ENCODE measurements around the gene ORC2.
"Not testable (repeated sequence)": the region's sequence is repeated elsewhere in the genome, so short reads cannot be mapped to it uniquely, and the experiment has no call there.

Gene ORC2

DNA sequence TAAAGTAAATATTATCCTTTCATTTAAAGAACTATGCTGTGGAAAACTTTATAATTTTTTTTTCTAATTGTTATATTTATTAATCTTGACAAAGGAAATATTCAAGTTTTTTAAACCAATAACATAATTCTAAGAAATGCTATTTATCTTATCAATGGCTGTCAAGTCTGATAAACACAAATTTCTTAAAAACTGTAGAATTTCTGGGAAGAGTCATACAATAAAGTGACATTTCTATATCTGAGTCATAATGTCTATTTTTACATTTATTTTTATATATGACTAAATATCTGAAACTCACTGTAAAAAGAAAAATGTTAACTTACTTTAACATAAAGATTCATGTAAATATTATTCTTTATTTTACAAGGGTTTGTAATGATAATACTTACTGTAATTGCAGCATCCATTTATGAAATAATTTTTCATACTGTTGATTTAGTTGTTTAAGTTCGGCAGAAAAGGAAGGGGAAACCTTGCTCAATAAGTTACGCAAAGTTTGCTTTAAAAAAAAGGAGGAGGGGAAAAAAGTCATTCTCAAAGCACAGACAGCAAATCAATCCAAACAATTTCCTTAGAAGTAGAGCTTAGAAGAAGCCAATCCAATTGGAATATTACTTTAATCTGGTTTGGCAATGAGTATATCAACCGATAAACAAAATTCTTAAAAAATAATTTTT, 32.4 kb downstream of the ORC2 start:
- Histone ChIP-seq H3K9ac (ENCODE audit: low read depth, low read length) (no peak overlapping the region), H3K4me1 (ENCODE audit: control insufficient read depth, insufficient read depth, low read length) (no peaks in the 10 kb centered on the region), H3K4me2 (ENCODE audit: low read length) (no peak overlapping the region), H3K9me3 (replicated peaks; ENCODE audit: low read length) (no peaks in the 10 kb centered on the region), H3K4me3 (ENCODE audit: low read length) (no peak overlapping the region), H3K36me3 (ENCODE audit: insufficient read depth, low read length) (peaks cover 22% of the 10 kb centered on the region), H3K27me3 (ENCODE audit: control insufficient read depth, insufficient read depth, low read length) (no peaks in the 10 kb centered on the region)

DNA sequence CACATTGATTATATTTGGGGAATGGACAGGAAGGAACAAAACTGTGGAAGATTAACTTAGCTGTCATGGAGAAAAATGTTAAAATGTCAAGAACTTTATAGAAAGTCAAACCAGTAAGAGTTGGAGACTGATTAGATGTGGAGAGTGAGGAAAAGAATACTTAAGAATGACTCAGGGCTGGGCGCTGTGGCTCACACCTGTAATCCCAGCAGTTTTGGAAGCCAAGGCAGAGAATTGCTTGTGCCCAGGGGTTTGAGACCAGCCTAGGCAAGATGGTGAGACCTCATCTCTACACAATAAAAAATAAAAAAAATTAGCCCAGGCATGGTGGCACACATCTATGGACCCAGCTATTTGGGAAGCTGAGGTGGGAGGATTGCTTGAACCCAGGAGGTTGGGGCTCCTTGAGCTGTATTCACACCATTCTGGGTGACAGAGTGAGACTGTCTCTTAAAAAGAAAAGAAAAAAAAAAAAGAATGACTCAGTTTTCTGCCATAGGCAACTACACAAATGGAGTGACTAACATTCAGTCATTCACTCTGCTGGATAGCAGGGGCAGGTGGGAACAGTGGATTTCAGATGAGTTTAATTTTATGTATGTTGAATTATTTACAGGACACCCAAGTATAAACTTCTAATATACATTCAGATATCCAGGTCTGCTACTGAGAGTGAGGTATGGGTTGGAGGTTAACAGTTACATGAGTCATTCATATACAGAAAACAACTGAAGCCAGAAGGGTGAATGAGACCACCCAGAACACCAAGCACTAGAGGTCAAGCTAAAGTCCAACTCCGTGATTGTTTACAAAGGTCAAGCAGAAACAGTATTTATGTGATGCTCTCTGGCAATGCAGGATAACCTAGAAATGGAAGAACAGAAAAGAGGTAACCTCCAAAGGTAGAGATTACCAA, 33.9 kb downstream of the ORC2 start:
- no peaks in the 10 kb centered on the region for H3K9me3 ChIP-seq (replicated peaks; ENCODE audit: low read length)
- H3K4me1 ChIP-seq (ENCODE audit: control insufficient read depth, insufficient read depth, low read length): no peaks in the 10 kb centered on the region
- no peak overlapping the region for H3K4me3 ChIP-seq (ENCODE audit: low read length)
- no peak overlapping the region for H3K9ac ChIP-seq (ENCODE audit: low read depth, low read length)
- H3K4me2 ChIP-seq (ENCODE audit: low read length): no peak overlapping the region
- H3K36me3 ChIP-seq (ENCODE audit: insufficient read depth, low read length): peaks cover 15% of the 10 kb centered on the region
- H3K27me3 ChIP-seq (ENCODE audit: control insufficient read depth, insufficient read depth, low read length): no peaks in the 10 kb centered on the region

- H3K9ac ChIP-seq (ENCODE audit: low read depth, low read length): no peak overlapping the region
- peaks cover 37% of the 10 kb centered on the region for H3K36me3 ChIP-seq (ENCODE audit: insufficient read depth, low read length)
- H3K4me3 ChIP-seq (ENCODE audit: low read length): no peak overlapping the region
Observed at GRCh38 chr2:200922439-200922838, 41.0 kb downstream of the ORC2 start.

GRCh38 chr2:200913654-200914053, 49.8 kb downstream of the ORC2 start:
- Histone ChIP-seq H3K27me3 (ENCODE audit: control insufficient read depth, insufficient read depth, low read length) (no peaks in the 10 kb centered on the region), H3K36me3 (ENCODE audit: insufficient read depth, low read length) (peaks cover 52% of the 10 kb centered on the region), H3K4me1 (ENCODE audit: control insufficient read depth, insufficient read depth, low read length) (peaks cover 8% of the 10 kb centered on the region), H3K4me2 (ENCODE audit: low read length) (peak overlapping the region; percentile 48), H3K9ac (ENCODE audit: low read depth, low read length) (peak overlapping the region; percentile 12), H3K4me3 (ENCODE audit: low read length) (no peak overlapping the region), H3K9me3 (replicated peaks; ENCODE audit: low read length) (no peaks in the 10 kb centered on the region)

More at GRCh38 chr2:200922439-200922838, 41.0 kb downstream of the ORC2 start:
- no peaks in the 10 kb centered on the region for H3K27me3 ChIP-seq (ENCODE audit: control insufficient read depth, insufficient read depth, low read length)
- no peaks in the 10 kb centered on the region for H3K9me3 ChIP-seq (replicated peaks; ENCODE audit: low read length)
- no peak overlapping the region for H3K4me2 ChIP-seq (ENCODE audit: low read length)
- no peaks in the 10 kb centered on the region for H3K4me1 ChIP-seq (ENCODE audit: control insufficient read depth, insufficient read depth, low read length)

GRCh38 chr2:200909958-200910357, 53.5 kb downstream of the ORC2 start:
- Histone ChIP-seq H3K9ac (ENCODE audit: low read depth, low read length) (no peak overlapping the region), H3K4me2 (ENCODE audit: low read length) (no peak overlapping the region), H3K4me1 (ENCODE audit: control insufficient read depth, insufficient read depth, low read length) (peaks cover 8% of the 10 kb centered on the region), H3K36me3 (ENCODE audit: insufficient read depth, low read length) (peaks cover 47% of the 10 kb centered on the region), H3K27me3 (ENCODE audit: control insufficient read depth, insufficient read depth, low read length) (no peaks in the 10 kb centered on the region), H3K4me3 (ENCODE audit: low read length) (no peak overlapping the region), H3K9me3 (replicated peaks; ENCODE audit: low read length) (no peaks in the 10 kb centered on the region)

DNA sequence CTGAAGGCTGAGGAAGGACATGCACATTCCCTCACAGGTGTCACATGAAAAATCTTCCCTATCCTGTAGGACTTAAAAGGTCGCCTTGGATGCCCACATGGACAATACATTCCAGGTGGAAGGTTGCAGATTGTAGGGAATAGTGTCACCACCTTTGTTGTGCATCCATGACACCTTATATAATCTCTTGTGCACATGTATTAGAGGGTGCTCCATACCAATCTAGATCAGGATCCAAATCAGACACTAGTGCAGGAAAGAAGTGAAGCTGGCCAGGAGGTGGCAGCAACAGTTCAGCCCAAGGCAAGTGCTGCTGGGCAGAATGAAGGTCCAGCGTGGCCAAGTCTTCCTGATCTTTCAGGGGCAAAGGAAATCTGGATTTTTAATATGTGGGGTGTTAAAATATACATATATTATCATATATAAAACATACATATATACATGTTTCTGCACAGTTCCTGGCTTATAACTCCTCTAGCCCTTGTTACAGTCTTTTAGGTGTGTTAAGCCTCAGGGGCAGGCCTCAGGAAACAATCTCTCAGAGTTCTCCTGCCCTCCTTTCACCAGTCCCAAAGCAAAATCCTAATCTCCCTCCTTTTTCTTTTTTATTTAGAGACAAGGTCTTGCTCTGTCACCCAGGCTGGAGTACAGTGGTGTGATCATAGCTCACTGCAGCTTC, 57.7 kb downstream of the ORC2 start:
- H3K9me3 ChIP-seq (replicated peaks; ENCODE audit: low read length): no peaks in the 10 kb centered on the region
- H3K4me1 ChIP-seq (ENCODE audit: control insufficient read depth, insufficient read depth, low read length): no peaks in the 10 kb centered on the region
- H3K36me3 ChIP-seq (ENCODE audit: insufficient read depth, low read length): peaks cover 37% of the 10 kb centered on the region

DNA sequence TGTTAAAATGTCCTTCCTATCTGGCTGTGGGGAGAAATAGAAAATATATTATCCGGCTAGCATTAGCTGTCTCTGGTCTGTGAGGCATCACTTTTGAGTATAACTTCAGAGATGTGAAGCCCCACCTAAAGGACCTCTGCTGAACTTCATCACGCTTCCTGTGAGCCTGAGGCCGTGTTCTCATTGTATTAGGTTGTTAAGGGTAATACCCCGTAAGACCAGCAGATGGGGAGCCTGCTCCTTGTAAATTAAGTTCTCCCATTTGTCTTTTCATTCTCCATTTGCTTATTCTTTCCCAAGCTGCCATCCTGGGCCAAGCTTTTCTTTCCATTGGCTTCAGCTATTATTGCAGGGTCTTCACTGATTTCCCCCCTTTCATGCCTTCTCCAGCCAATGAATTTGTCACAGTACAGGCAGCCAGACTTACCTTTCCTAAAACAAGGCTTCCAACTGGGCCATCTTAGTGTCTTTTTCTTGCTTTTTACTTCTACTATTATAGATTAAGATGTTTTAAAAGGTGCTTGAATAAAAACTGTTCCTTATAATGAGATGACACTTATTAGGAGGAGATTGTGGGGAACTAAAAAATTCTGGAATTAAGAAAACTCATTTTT, 61.9 kb downstream of the ORC2 start:
- no peak overlapping the region for H3K9ac ChIP-seq (ENCODE audit: low read depth, low read length)
- H3K4me3 ChIP-seq (ENCODE audit: low read length): no peak overlapping the region
- peaks cover 46% of the 10 kb centered on the region for H3K36me3 ChIP-seq (ENCODE audit: insufficient read depth, low read length)
- no peaks in the 10 kb centered on the region for H3K4me1 ChIP-seq (ENCODE audit: control insufficient read depth, insufficient read depth, low read length)
- no peaks in the 10 kb centered on the region for H3K9me3 ChIP-seq (replicated peaks; ENCODE audit: low read length)
- H3K4me2 ChIP-seq (ENCODE audit: low read length): no peak overlapping the region
- no peaks in the 10 kb centered on the region for H3K27me3 ChIP-seq (ENCODE audit: control insufficient read depth, insufficient read depth, low read length)

More for the DNA sequence above, 57.7 kb downstream of the ORC2 start:
- no peak overlapping the region for H3K9ac ChIP-seq (ENCODE audit: low read depth, low read length)
- H3K27me3 ChIP-seq (ENCODE audit: control insufficient read depth, insufficient read depth, low read length): no peaks in the 10 kb centered on the region
- H3K4me3 ChIP-seq (ENCODE audit: low read length): no peak overlapping the region
- no peak overlapping the region for H3K4me2 ChIP-seq (ENCODE audit: low read length)

DNA sequence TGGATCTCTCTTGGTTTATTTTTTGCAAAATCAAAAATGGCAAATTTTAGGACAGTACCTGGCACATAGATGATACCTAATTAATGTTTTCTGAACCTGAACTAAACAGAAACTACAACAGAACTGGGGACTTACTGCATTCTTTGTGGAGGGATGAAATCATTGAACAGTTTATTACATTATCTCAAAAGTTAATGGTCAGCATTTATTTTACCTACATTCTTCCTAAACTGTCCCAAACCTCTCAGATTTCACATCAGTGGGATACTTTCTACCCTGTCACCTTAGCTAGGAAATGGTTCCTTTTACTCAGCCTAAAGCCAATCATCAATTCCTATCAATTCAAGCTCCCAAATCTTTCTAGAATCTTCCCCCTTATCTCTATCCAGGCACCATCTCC, 64.0 kb downstream of the ORC2 start:
- Histone ChIP-seq H3K4me1 (ENCODE audit: control insufficient read depth, insufficient read depth, low read length) (no peaks in the 10 kb centered on the region), H3K9ac (ENCODE audit: low read depth, low read length) (no peak overlapping the region), H3K9me3 (replicated peaks; ENCODE audit: low read length) (no peaks in the 10 kb centered on the region), H3K27me3 (ENCODE audit: control insufficient read depth, insufficient read depth, low read length) (no peaks in the 10 kb centered on the region), H3K36me3 (ENCODE audit: insufficient read depth, low read length) (peaks cover 50% of the 10 kb centered on the region), H3K4me2 (ENCODE audit: low read length) (no peak overlapping the region), H3K4me3 (ENCODE audit: low read length) (no peak overlapping the region)

DNA sequence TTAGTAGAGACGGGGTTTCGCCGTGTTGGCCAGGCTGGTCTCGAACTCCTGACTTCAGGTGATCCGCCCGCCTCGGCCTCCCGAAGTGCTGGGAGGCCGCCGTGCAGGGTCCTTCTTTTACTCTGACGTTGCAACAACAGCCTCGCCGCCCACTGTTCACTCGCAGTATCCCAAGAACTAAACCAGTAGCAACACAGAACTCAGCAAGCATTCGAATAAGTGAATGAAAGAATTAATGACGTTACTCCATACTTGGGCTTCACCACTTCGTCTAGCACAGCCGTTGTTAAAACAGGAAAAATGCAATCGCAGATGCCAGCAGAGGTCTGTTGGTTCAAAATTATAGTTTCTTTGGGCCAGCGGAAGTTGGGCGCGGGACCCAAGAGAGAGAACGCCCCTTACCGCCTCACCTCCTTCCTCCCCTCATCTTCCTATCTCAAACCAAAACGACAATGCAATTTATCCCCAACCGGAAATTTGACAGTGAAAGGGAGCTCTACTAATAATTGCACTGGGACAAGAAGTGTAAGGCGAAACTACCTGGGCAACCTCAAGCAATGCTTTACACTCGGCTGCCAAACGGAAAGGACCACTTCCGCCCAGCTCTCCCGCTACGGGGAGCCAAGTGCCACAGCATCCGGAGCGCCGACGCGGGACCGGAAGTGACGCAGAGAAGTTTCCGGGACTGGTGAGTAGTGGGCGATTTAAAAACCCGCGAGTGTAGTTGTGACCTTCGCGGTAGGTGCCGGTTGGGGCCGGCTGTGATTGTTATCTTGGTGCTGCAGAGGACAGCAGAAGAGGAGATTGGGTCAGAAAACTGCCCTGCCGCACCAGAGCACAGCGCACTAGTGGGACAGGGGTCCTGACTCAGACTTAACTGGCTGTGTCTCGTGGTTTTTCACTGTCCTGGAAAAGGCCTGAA, 74.5 kb downstream of the ORC2 start, which contains the start of the genes NIF3L1 and PPIL3:
NIF3L1 (plus strand) TSS at position 668 of the 922 bp plus-strand sequence. CDS start 2,573 bp downstream, outside the sequence.
PPIL3 (minus strand) TSS at position 374 of the 922 bp plus-strand sequence. CDS start 1,462 bp downstream, outside the sequence.
- Histone ChIP-seq H3K4me3 (ENCODE audit: low read length) (peak within 1 kb of the TSS; percentile 93), H3K27me3 (ENCODE audit: control insufficient read depth, insufficient read depth, low read length) (no peaks in the 10 kb centered on the region), H3K4me2 (ENCODE audit: low read length) (peak within 1 kb of the TSS; percentile 93), H3K36me3 (ENCODE audit: insufficient read depth, low read length) (peaks cover 11% of the 10 kb centered on the region), H3K9ac (ENCODE audit: low read depth, low read length) (peak within 1 kb of the TSS; percentile 96), H3K4me1 (ENCODE audit: control insufficient read depth, insufficient read depth, low read length) (no peaks in the 10 kb centered on the region), H3K9me3 (replicated peaks; ENCODE audit: low read length) (no peaks in the 10 kb centered on the region)

GRCh38 chr2:200881715-200882249, 81.7 kb downstream of the ORC2 start:
- H3K4me3 ChIP-seq (ENCODE audit: low read length); H3K4me1 ChIP-seq (ENCODE audit: control insufficient read depth, insufficient read depth, low read length); H3K9me3 ChIP-seq (replicated peaks; ENCODE audit: low read length); H3K27me3 ChIP-seq (ENCODE audit: control insufficient read depth, insufficient read depth, low read length); H3K4me2 ChIP-seq (ENCODE audit: low read length); H3K9ac ChIP-seq (ENCODE audit: low read depth, low read length): not testable (repeated sequence)
- peaks cover 42% of the 10 kb centered on the region for H3K36me3 ChIP-seq (ENCODE audit: insufficient read depth, low read length)
